Head of caudate nucleus (tissue), 42 donors: ENCODE data around the gene GMNN.

Source experiments
- DNase-seq, 42 donors: peaks; one replicate each; pipeline versions ENCODE4 v3.0.0 to v3.0.0-alpha.2; 2020 to 2021; ENCODE audit warnings: mixed read lengths in 7 of 42
- intact Hi-C: fragments of 100-400 bp; cut with DNase I; formaldehyde crosslinking; loops from one replicate; pipeline ENCODE4 v1.15.0; 2022

The GMNN gene

DNA sequence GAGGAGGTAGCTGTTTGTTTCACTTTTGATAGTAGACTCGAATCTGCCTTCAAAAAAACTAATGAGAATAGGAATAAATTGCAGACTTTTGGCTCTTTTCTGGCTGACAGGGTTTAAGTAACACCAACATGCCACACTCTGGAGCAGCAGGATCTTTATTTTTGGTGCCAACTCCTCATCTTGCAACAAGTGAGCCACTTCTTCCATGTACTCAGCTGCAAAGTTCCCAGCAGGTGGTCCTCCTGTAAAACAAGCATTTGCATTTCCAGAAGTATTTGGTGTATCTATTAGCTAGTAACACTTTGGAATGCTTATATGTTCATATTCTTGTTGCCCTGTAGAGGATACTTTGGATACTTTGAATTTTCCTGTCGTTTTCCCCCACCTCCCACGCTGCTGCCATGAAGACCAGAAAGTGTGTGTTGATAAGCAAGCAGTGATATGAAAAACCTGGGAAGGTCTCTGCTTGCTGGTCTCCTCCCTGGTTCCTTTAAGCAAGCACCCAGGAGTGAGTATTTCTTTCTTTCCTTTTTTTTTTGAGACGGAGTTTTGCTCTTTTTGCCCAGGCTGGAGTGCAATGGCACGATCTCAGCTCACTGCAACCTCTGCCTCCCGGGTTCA lies 23.0 kb downstream of the GMNN start:
- intact Hi-C loops: no loop called here
- no peak for DNase-seq

DNA sequence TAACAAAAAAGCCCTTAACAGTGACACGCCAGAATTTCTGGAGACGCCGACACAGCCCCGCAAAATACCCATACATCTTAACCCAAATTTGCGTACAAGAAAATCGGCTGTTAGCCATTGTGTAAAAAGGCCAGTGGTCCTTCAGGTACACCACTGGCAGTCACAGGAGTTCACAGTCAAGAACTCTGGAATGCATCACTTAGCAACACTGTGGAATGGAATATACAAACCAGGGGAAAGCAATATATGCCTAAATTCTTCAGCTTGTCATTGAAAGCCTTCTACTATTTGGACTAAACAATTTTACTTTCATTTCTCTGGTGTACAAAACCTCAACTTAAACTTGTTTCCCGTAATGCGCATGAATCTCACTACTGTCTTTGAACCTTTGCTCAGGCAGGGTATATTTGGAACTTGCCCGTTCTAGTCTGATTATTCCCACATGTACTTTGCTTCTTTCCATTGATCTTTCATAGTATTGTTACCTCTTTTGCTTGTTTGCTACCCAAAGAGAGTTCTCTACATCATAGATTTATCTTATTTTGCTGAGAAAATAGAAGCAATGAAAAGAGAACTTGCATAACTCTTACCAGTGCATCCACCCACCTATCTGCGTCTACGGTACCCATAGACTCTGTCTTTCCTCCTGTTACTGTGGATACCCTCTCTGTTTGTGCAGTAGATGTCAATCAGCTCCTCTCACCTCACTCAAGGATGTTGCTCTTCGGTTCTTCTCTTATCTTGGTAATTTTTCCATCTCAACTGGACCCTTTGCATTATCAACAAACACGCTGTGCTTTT lies 24.2 kb downstream of the GMNN start, which contains the start of gene ARMH2:
Gene ARMH2 (minus strand): TSS at position 178 of the 801 bp plus-strand sequence. CDS start 60 bp downstream, at position 118.
- intact Hi-C loops: no loop called here
- peak in 8 of 42 donors; percentile 23 to 66 (median 36) for DNase-seq

DNA sequence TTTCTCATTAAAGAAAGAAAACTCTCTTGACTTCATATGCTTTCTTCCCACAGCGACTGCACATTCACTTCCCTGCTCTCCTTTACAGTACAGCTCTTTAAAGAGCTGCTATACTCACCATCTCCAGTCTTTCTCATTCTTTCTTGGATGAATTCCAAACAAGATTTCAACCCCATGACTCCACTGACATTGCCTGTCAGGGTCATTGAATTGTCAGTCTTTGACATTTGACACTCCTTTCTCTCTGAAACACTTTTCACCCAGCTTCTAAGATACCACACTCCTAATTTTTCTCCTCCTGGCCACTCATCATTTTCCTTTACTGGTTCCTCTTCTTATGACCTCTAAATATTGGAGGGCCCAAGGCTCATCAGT lies 24.8 kb downstream of the GMNN start:
- intact Hi-C loops: no loop called here
- no peak for DNase-seq

DNA sequence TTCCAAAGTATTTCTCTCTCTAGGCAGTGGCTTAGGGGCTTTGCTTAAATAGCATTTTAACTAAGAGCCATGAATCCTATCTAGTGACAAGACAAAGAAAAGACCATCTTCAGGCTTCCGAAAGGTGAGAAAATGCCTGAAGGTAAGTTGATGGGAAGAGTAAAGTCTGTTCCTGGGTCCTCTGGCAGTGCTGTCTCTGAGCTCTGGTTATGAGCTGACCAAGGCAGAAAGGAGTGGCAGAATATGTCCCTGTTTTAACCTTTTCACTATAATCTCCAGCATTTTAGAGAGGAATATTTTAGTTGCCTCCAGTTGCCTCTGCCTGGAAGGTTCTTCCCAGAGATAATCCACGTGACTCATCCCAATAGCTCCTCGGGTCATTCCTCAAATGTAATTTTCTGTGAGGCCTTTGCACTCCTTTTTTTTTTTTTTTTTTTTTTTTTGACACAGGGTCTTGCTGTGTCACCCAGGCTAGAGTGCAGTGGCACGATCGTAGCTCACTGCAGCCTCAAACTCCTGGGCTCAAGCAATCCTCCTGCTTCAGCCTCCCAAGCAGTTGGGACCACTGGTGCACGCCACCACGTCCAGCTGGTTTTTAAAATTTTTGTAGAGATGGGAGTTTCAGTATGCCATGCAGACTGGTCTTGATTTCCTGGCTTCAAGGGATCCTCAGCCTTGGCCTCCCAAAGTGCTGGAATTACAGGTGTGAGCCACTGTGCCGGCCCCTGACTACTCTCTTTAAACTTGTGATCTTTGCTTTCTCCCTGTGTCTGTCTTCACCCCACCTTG lies 27.7 kb downstream of the GMNN start:
- no peak for DNase-seq
- intact Hi-C loops: no loop called here

DNA sequence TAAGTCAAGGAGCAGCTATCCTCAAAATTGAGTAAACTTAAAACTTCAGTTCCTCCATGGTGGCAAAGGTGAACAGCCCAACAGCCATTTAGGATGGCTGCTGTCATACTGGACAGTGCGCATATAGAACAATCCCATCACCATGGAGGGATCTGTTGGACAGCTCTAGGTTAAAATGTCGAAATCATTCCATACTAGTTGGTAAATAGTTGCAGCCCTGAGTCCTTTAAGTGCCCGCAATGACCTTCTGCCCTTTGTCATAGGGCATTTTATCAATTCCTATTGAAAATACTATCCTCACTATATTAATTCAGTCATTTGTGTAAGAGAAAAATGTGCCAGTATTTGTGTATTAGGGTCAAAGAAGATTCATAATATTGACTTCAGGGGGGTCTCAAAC lies 32.8 kb downstream of the GMNN start:
- DNase-seq: no peak
- intact Hi-C loops: no loop called here

DNA sequence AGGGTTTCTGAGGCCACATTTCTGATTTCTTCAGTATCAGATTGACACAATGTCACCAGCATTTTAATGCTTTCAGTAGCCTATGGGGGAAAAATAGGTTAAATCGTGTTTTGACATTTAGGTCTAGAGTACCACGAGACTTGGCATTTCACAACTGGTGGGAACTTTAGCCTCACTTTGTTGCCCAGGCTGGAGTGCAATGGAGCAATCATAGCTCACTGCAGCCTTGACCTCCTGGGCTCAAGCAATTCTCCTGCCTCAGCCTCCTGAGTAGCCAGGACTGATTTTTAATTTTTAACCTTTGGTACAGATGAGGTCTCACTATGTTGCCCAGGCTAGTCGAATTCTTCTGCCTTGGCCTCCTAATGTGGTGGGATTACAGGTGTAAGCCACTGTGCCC lies 35.0 kb downstream of the GMNN start:
- intact Hi-C loops: no loop called here
- DNase-seq: peak in 1 of 42 donors; percentile 20

DNA sequence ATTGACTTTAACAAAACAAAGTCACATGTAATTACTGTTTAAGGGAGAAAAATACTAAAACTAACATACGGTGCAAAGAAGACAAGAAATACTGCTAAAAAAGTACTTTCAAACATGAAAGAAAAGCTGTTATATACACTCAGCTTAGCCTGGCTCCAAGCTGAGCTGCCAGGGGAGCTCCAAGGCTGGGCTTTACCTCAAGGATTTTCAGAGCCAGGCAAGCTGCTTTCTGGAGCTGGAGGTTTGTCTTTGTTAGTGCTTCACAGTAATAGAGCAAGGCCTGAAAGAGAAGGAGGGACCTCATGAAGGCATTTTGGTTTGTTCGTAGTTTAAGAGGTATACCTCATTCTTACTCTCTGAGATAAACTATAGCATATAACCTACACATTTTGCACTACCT lies 43.6 kb downstream of the GMNN start:
- DNase-seq: no peak
- intact Hi-C loops: no loop called here

DNA sequence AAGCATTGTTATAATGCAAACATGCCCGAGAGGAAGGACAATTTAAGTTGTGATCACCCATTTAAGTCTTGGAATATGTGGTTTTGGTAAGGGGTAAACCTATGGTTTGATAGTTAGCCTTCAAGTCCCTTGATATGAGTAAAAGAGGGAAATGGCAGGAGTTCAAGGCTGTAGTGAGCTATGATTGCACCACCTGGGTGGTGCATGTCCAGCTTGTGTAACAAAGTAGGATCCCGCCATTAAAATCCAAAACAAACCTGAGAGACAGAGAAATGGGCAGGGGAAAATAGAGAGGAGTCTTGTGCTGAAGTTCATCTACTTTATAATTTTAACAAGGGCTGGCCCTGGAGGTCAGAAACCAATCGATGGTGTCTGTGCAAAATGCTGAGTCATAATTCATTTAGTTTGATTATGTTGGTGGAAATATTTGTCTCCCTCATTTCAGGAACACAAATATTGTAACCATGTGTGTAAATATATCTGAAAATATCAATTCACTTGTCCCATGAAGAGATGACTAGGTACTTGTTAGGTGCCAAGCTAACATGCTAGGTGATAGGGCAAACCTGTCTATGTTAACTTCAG lies 47.2 kb downstream of the GMNN start:
- intact Hi-C loops: no loop called here
- DNase-seq: no peak

DNA sequence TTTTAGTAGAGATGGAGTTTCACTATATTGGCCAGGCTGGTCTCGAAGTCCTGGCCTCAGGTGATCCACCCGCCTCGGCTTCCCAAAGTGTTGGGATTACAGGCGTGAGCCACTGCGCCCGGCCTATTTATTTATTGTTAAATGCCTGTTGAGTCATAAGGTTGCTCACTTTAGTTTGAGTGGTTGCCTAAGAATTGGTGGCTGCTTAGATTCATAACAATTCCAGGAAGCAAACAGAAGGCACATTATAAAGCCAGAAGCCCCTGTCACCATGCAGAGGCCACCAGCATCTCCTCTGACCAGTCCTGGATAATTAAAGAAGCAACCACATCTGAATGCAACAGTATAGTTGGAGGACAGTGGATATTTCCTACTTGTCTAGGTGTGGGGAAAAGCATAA lies 48.0 kb downstream of the GMNN start:
- no peak for DNase-seq
- intact Hi-C loops: no loop called here

DNA sequence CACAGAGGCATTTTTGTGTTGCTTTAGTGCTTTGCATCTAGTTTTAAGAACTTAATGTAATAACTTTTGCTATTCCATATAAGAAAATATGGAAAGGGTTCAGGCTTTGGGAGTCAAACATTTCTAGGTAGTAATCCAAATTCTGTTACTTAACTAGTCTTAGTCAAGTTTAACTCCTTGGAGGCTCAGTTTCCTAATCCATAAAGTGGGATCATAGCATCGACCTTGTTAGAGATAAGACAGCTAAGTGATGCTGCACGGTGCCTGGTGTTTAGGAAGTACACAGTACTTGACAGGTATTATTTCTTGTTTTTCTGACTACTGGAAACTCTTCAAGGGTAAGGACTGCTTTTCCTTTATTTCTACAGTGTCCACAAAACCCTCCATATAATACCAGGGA lies 48.4 kb downstream of the GMNN start:
- intact Hi-C loops: no loop called here
- no peak for DNase-seq

DNA sequence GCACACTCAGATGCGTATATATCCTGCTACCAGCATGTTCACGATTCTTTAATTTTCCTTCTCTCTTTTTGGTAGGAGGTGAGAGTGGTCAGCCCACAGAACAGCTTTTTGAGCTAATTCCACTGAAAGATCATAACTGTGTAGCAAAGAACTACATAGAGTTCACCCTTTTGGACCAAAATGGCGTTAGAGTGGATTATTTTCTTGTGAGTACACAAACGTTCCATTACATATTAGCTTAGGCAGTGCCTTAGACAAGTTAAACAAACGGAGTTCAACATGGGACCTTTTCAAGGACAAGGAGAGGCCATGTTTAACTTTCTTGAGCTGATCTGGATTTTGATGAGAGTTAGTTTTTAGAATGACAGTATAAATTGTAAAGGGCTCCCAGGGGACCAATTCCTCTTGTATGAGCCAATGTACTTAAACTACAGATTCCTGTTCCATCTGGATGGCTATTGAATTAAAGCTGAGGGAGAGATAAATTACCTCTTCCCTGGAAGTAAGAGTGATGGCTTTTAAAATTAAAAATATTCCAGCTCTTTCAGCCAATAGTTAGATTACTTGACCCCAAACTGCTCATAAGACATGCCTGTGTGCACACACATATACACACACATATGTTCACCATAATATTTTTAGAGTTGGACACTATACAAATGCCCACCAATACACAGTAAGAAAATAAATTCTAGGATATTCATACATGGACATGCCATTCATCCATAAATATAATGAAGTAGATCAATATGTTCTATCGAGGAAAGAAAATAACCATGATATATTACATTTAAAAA lies 49.6 kb downstream of the GMNN start:
- DNase-seq: no peak
- intact Hi-C loops: no loop called here

DNA sequence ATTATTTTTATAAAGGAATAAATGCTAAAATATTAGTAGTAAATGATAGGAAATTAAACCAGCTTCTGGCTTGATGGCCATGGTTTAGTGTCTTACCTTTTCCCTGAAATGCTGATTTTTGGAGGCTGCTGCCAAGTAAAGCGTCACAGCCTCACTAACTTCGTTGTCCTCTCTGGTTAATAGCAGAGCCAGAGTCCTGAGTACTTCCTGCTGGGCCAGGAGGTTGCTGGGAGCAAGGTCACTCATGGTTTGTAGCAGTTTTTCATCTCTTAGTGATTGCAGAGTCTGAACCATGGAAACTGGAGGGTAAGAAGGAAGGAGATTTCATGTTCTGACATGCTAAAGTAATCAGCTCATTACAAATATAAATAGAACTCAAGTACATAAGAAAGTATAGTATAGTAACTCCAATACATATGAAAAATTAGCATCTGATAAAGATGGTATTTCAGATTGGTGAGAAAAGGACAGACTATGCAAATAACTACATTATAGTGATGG lies 50.4 kb downstream of the GMNN start:
- intact Hi-C loops: no loop called here
- DNase-seq: no peak

DNA sequence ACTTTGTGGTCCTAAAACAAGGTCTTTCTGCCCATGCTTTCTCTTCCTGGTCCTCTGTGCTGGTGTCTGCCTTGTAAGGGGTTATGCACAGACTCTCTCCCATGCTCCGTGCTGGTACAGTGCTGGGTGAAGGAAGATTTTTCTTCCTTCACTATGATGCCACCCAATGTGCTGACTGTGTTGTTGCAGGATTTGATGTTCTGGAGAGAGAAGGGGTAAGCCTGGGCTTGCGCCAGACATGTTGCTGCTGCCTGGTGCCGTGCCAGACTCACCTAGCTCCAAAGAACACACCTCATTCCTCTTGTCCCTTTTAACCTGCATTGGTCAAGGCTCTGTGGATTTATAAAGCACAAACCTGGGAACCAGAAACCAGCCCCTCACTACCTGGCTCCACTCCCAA lies 52.4 kb downstream of the GMNN start:
- no peak for DNase-seq
- intact Hi-C loops: no loop called here

DNA sequence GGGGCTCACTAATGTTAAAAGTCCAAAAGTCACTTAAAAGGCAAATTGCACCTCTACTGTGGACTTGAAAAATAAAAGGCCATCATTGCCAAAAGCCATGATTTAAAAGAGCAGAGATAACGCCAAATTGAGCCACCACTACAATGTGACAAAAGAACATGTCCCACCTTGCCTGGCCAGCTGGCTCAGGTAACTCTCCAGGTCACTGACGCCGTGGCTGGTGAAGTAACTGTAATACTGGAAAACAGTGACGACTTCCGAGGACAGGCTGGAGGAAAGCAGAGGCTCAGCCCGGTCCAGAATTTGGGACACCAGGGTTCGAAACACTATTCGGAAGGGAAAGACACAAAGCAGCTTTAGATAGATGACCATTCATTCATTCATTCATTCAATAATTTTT lies 53.2 kb downstream of the GMNN start:
- no peak for DNase-seq
- intact Hi-C loops: no loop called here

DNA sequence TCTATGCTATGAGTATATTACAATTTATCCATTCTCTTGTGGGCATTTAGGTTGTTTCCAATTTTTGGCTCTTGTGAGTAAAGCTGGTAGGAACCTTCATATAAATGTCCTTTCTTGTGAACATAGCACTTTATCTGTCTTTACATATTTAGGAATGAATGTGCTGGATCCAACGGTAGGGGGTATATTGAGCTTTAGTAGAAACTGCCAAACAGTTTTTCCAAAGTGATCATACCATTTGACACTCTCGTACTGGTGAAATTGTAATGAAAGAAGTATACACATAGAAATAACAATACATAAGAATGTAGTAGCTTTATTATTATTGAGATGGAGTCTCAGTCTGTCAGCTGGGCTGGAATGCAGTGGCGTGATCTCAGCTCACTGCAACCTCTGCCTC lies 54.9 kb downstream of the GMNN start:
- intact Hi-C loops: no loop called here
- DNase-seq: no peak

DNA sequence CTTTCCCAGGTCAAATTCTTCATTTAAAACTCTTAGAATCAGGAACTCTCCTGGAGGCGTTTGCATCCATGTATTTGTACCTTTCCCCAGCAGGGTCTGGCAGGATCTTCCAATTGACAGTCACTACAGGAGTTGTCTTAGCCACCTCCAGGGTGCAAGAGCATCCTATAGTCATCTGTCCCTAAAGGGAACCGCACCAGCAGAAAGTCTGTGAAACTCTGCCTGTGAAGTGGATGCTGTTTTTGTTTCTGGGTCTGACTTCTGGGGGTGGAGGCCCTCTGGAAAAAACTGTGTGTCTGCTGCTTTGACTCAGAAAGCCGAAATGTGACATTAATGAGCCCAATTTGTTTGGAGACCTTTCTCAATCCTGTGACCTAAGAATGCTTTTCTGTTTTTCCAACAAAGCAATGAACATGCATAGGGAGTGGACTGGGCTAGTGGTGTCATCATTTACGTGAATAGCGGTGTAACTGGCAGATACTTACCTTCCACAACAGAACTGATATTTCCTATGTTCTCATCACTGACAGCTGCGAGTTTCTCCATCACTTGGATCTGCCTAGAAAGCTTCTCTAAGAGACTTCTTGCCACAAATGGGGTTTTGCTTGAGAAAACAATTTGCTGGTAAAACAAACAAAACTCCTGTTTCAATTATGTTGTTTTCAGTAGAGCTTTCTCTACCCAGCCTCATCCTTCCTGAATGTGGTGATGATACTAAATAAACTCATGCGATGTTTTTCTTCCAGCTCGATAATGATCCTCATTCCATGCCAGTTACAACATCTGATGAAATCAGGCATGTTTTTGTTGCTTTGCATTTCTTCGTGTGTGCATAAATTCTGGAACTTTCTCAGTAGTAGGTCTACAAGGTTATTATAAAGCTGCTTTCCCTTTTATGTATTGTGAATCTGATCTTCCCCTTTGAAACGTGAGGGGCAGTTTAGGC lies 57.3 kb downstream of the GMNN start:
- intact Hi-C loops: no loop called here

DNA sequence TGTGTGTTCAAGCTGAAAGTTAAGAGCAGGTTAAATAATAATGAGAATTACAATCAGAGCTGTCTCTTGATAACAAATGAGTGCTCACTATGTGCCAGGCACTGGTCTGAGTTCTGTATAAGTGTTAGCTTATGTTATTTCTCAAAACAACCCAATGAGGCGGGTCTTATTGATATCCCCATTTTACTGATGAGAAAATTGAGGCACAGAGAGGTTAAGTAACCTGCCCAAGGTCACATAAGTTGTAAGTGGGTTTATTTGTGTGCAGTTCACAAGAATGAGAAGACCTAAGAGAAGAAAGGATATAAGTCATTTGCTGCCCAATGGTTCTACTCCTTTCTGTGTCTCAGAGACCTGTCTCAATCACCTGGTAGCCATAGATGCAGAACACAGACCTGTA lies 58.1 kb downstream of the GMNN start:
- intact Hi-C loops: no loop called here
- DNase-seq: no peak

More for the DNA sequence above, 57.3 kb downstream of the GMNN start:
- no peak for DNase-seq
